Measurements from ENCODE around the gene CAMTA1. TPM values are rescaled to one million over a fixed set of nuclear protein-coding genes. Genes with fewer than 3 reads are reported as not detected.

The CAMTA1 gene
- polyA plus RNA-seq, 1 donor from 2014 or later: 162 TPM

- no peak overlapping the region for H2AFZ ChIP-seq (ENCODE audit: low read depth, low read length)
- H3K9ac ChIP-seq (ENCODE audit: low read length): no peak overlapping the region
- TF ChIP-seq EZH2 (IDR thresholded peaks at IDR 0.05; ENCODE audit: borderline replicate concordance, insufficient read depth, low read length, poor library complexity, severe bottlenecking): no peak
- no peak for TF ChIP-seq EP300 (conservative IDR thresholded peaks at IDR 0.05; ENCODE audit: poor library complexity, severe bottlenecking)
- no peak for TF ChIP-seq SMC3 (conservative IDR thresholded peaks at IDR 0.05; ENCODE audit: poor library complexity)
- TF ChIP-seq, protein P1, sequence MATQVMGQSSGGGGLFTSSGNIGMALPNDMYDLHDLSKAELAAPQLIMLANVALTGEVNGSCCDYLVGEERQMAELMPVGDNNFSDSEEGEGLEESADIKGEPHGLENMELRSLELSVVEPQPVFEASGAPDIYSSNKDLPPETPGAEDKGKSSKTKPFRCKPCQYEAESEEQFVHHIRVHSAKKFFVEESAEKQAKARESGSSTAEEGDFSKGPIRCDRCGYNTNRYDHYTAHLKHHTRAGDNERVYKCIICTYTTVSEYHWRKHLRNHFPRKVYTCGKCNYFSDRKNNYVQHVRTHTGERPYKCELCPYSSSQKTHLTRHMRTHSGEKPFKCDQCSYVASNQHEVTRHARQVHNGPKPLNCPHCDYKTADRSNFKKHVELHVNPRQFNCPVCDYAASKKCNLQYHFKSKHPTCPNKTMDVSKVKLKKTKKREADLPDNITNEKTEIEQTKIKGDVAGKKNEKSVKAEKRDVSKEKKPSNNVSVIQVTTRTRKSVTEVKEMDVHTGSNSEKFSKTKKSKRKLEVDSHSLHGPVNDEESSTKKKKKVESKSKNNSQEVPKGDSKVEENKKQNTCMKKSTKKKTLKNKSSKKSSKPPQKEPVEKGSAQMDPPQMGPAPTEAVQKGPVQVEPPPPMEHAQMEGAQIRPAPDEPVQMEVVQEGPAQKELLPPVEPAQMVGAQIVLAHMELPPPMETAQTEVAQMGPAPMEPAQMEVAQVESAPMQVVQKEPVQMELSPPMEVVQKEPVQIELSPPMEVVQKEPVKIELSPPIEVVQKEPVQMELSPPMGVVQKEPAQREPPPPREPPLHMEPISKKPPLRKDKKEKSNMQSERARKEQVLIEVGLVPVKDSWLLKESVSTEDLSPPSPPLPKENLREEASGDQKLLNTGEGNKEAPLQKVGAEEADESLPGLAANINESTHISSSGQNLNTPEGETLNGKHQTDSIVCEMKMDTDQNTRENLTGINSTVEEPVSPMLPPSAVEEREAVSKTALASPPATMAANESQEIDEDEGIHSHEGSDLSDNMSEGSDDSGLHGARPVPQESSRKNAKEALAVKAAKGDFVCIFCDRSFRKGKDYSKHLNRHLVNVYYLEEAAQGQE (IDR thresholded peaks at IDR 0.05; ENCODE audit: borderline replicate concordance): no peak
- no peak for TF ChIP-seq RAD21 (conservative IDR thresholded peaks at IDR 0.05)
- no peak for TF ChIP-seq CTCF (IDR thresholded peaks at IDR 0.05; ENCODE audit: poor library complexity, severe bottlenecking)
- TF ChIP-seq TAF1 (IDR thresholded peaks at IDR 0.05; ENCODE audit: low read depth): no peak
- no peak for TF ChIP-seq POLR2AphosphoS5 (IDR thresholded peaks at IDR 0.05)
Measured at GRCh38 chr1:7333620-7334019, 548.4 kb downstream of the CAMTA1 start.

GRCh38 chr1:7334475-7335035 lies 549.3 kb downstream of the CAMTA1 start:
- H3K36me3 ChIP-seq (ENCODE audit: insufficient read depth, low read length): no peaks in the 10 kb centered on the region
- no peaks in the 10 kb centered on the region for H3K9me2 ChIP-seq (ENCODE audit: insufficient read depth, low read length)
- no peak overlapping the region for H3K27ac ChIP-seq (ENCODE audit: low read length)
- no peaks in the 10 kb centered on the region for H3K9me3 ChIP-seq (ENCODE audit: low read length)
- H3K9ac ChIP-seq (ENCODE audit: low read length): no peak overlapping the region
- H3F3A ChIP-seq (ENCODE audit: insufficient read depth, low read length, poor library complexity, severe bottlenecking): no peaks in the 10 kb centered on the region
- H4K20me1 ChIP-seq (ENCODE audit: insufficient read depth): no peaks in the 10 kb centered on the region
- TF ChIP-seq, protein P1 (IDR thresholded peaks at IDR 0.05; ENCODE audit: borderline replicate concordance): no peak
- TF ChIP-seq CTCF (IDR thresholded peaks at IDR 0.05; ENCODE audit: poor library complexity, severe bottlenecking) (no peak), SMC3 (conservative IDR thresholded peaks at IDR 0.05; ENCODE audit: poor library complexity) (no peak), RAD21 (conservative IDR thresholded peaks at IDR 0.05) (no peak), MXI1 (conservative IDR thresholded peaks at IDR 0.05; ENCODE audit: poor library complexity, severe bottlenecking) (no peak), EZH2 (IDR thresholded peaks at IDR 0.05; ENCODE audit: borderline replicate concordance, insufficient read depth, low read length, poor library complexity, severe bottlenecking) (no peak), EP300 (conservative IDR thresholded peaks at IDR 0.05; ENCODE audit: poor library complexity, severe bottlenecking) (no peak), POLR2AphosphoS5 (IDR thresholded peaks at IDR 0.05) (no peak), TAF1 (IDR thresholded peaks at IDR 0.05; ENCODE audit: low read depth) (no peak)
- H2AFZ ChIP-seq (ENCODE audit: low read depth, low read length): no peak overlapping the region
- H3K79me2 ChIP-seq (replicated peaks; ENCODE audit: insufficient read depth, low read length): no peaks in the 10 kb centered on the region
- H3K4me2 ChIP-seq (ENCODE audit: low read length): peak overlapping the region; percentile 5
- H3K27me3 ChIP-seq (ENCODE audit: insufficient read depth, low read depth, low read length): no peaks in the 10 kb centered on the region
- H3K4me3 ChIP-seq (ENCODE audit: low read length): peak overlapping the region; percentile 25

More at GRCh38 chr1:7333620-7334019, 548.4 kb downstream of the CAMTA1 start:
- H3K79me2 ChIP-seq (replicated peaks; ENCODE audit: insufficient read depth, low read length): no peaks in the 10 kb centered on the region
- H3K27me3 ChIP-seq (ENCODE audit: insufficient read depth, low read depth, low read length): no peaks in the 10 kb centered on the region
- no peaks in the 10 kb centered on the region for H3K9me3 ChIP-seq (ENCODE audit: low read length)
- H3F3A ChIP-seq (ENCODE audit: insufficient read depth, low read length, poor library complexity, severe bottlenecking): no peaks in the 10 kb centered on the region
- H3K4me2 ChIP-seq (ENCODE audit: low read length): no peak overlapping the region
- no peak overlapping the region for H3K4me3 ChIP-seq (ENCODE audit: low read length)
- H3K36me3 ChIP-seq (ENCODE audit: insufficient read depth, low read length): no peaks in the 10 kb centered on the region
- no peak overlapping the region for H3K27ac ChIP-seq (ENCODE audit: low read length)
- H3K9me2 ChIP-seq (ENCODE audit: insufficient read depth, low read length): no peaks in the 10 kb centered on the region
- H4K20me1 ChIP-seq (ENCODE audit: insufficient read depth): no peaks in the 10 kb centered on the region

All from neural cell (in vitro differentiated cells).